NCI-H128 (cell line): Measurements from ENCODE around the gene NOP9.

Source experiments
- DNase-seq: peaks from one replicate; lab custom pipeline; 2025; ENCODE audit not compliant: unreplicated experiment; lab: John Stamatoyannopoulos, UW

NOP9 gene

GRCh38 chr14:24299255-24300191, at the start of gene NOP9, which contains the start of gene DHRS1:
NOP9 (plus strand) TSS chr14:24299850; CDS start chr14:24299955, 105 bp downstream.
DHRS1 (minus strand) TSS chr14:24299780; CDS start chr14:24299106, 674 bp downstream.
- DNase-seq, result peak; percentile 63

GRCh38 chr14:24250354-24250753, 49.3 kb upstream of the NOP9 start:
- DNase-seq, result no peak

- DNase-seq, result no peak
Observed at GRCh38 chr14:24251880-24252288, 47.8 kb upstream of the NOP9 start.

- no peak for DNase-seq
Observed at GRCh38 chr14:24252289-24253124, 47.1 kb upstream of the NOP9 start.

- no peak for DNase-seq
Observed at GRCh38 chr14:24253936-24254335, 45.7 kb upstream of the NOP9 start.

- no peak for DNase-seq
Observed at GRCh38 chr14:24254630-24255392, 44.8 kb upstream of the NOP9 start.

GRCh38 chr14:24255438-24255837, 44.2 kb upstream of the NOP9 start:
- DNase-seq, result no peak

- no peak for DNase-seq
Observed at GRCh38 chr14:24255931-24256711, 43.5 kb upstream of the NOP9 start.

GRCh38 chr14:24256960-24257359, 42.7 kb upstream of the NOP9 start:
- DNase-seq, result no peak

- DNase-seq, result no peak
Observed at GRCh38 chr14:24258119-24258518, 41.5 kb upstream of the NOP9 start.

GRCh38 chr14:24258548-24259265, 40.9 kb upstream of the NOP9 start:
- no peak for DNase-seq

GRCh38 chr14:24259282-24260025, 40.2 kb upstream of the NOP9 start:
- no peak for DNase-seq

GRCh38 chr14:24260026-24260779, 39.4 kb upstream of the NOP9 start:
- DNase-seq, result no peak

- DNase-seq, result no peak
Observed at GRCh38 chr14:24260780-24261157, 38.9 kb upstream of the NOP9 start.

GRCh38 chr14:24261256-24261968, 38.2 kb upstream of the NOP9 start:
- DNase-seq, result no peak

- no peak for DNase-seq
Observed at GRCh38 chr14:24261969-24262327, 37.7 kb upstream of the NOP9 start.

GRCh38 chr14:24262821-24263733, 36.6 kb upstream of the NOP9 start, which contains the start of gene TGM1:
TGM1 (minus strand) TSS chr14:24263177; CDS start chr14:24262352, 825 bp downstream.
- no peak for DNase-seq
